Endothelial cell of hepatic sinusoid (primary cell): ENCODE results near the gene SHKBP1.

Experiments used
- in situ Hi-C: cut with HindIII; loops from 2 replicates; pipeline ENCODE4 v1.10.0; 2017; ENCODE audit warnings: low sequenced_read_pairs

The SHKBP1 gene

DNA sequence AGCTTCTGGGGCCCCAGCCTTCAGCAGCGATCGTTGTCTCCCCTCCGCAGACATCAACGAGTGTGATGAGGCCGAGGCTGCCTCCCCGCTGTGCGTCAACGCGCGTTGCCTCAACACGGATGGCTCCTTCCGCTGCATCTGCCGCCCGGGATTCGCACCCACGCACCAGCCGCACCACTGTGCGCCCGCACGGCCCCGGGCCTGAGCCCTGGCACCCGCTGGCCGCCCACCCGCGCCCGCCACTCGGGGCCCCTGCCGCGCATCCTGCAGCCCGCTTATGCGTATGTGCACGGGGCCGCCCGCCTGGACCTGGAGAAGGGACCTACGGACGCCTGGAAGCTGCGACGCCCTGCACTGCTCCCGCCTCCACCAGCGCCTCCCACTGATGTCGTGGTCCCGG, 52.7 kb downstream of the SHKBP1 start:
- in situ Hi-C loops: no loop called here

DNA sequence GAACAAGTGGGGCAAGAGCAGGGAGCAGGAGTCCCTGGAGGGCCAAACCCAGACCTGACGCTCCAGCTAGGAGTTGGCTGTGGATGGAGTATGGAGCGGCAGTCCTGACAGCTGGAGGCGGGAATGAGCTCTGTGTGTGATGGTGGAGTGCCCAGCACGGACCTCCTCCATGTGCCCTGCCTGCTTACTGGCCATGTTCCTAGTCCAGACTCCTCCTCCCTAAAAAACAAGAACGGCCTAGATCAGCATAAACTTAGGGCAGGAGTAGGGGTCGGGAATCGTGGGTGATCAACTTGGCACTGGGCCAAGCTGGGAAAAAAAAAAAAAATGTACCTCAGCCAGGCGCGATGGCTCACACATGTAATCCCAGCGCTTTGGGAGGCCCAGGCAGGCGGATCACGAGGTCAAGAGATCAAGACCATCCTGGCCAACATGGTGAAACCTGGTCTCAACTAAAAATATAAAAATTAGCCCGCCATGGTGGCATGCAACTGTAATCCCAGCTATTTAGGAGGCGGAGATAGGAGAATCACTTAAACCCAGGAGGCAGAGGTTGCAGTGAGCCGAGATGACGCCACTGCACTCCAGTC, 54.0 kb downstream of the SHKBP1 start:
- in situ Hi-C loops: no loop called here

GRCh38 chr19:40632311-40633036, 55.8 kb downstream of the SHKBP1 start:
- in situ Hi-C loops: no loop called here

DNA sequence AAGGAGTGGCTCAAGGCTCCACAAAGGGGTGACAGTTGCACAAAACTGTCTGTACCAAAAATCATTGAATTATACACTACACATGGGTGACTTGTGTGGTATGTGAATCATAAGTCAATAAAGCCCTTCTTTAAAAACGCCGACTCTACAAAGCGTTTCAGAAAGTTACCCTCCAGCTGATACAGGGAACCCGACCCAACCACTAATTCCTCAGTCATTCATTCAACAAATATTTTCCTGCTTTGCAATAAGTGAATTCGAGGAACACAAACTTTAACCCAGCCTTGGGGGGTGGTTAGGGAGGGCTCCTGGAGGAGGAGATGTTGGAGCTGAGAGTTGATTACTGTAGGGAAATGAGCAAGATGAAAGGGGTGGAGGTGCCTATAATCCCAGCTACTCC, 56.5 kb downstream of the SHKBP1 start:
- in situ Hi-C loops: no loop called here

DNA sequence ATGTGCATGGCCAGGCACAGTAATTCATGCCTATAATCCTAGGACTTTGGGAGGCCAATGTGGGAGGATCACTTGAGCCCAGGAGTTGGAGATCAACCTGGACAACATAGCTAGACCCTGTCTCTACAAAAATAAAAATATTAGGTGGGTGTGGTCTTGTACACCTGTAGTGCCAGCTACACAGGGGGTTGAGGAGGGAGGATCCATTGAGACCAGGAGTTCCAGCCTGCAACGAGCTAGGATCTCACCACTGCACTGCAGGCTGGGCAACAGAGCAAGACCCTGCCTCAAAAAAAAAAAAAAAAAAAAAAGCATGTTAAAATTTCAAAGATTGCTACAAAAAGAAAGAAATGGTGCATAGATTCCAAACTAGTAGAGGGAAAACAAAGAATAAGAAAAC, 61.7 kb downstream of the SHKBP1 start:
- in situ Hi-C loops: loop anchor here (5.0 kb wide), 2 partner anchors 41 to 86 kb away; no protein-coding TSS in a partner anchor

DNA sequence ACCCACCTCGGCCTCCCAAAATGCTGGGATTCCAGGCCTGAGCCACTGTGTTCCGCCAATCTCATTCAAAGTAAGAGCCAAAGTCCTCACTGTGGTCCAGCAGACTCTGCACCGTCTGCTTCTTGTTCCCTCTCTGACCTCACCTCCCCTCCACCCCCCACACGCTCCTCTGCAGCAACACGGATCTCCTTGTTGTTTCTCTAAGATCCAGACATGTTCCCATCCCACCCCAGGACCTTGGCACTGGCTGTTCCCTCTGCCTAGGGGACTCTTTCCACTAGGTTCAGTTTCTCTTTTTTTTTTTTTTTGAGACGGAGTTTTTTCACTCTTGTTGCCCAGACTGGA, 62.9 kb downstream of the SHKBP1 start:
- in situ Hi-C loops: loop anchor here (5.0 kb wide), 2 partner anchors 42 to 87 kb away; no protein-coding TSS in a partner anchor

DNA sequence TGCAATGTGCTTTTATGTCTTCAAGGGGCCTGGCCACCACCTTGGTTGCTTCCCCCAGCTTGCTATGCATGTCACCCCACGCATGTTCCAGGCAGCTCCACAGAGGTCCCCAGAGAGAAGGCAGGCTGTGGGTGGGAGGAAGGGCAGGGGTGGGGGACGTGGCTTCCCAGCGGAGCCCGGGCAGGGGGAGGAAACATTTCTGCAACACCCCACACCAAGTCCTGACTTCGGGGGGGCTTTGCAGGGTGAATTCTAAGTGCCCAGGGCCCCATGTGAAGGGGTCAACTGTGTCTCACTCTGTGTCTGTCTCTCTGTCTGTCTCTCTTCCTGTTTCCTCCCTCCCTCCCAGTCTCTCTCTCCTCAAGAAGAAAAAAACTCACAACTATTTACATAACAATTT, 64.1 kb downstream of the SHKBP1 start:
- in situ Hi-C loops: no loop called here
